ENCODE measurements around the gene UXT.
"Not testable (repeated sequence)": the region's sequence is repeated elsewhere in the genome, so short reads cannot be mapped to it uniquely, and the experiment has no call there.

The UXT gene

GRCh38 chrX:47605024-47605423, 54.0 kb downstream of the UXT start:
- DNase-seq (ENCODE audit: insufficient read length, low spot score) (no peak), FAIRE-seq (no peak)
- TF ChIP-seq, protein P1, sequence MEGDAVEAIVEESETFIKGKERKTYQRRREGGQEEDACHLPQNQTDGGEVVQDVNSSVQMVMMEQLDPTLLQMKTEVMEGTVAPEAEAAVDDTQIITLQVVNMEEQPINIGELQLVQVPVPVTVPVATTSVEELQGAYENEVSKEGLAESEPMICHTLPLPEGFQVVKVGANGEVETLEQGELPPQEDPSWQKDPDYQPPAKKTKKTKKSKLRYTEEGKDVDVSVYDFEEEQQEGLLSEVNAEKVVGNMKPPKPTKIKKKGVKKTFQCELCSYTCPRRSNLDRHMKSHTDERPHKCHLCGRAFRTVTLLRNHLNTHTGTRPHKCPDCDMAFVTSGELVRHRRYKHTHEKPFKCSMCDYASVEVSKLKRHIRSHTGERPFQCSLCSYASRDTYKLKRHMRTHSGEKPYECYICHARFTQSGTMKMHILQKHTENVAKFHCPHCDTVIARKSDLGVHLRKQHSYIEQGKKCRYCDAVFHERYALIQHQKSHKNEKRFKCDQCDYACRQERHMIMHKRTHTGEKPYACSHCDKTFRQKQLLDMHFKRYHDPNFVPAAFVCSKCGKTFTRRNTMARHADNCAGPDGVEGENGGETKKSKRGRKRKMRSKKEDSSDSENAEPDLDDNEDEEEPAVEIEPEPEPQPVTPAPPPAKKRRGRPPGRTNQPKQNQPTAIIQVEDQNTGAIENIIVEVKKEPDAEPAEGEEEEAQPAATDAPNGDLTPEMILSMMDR (IDR thresholded peaks at IDR 0.05; ENCODE audit: insufficient read depth, missing control alignments): no peak

GRCh38 chrX:47603125-47603524, 55.9 kb downstream of the UXT start:
- not testable (repeated sequence) for FAIRE-seq; DNase-seq (ENCODE audit: insufficient read length, low spot score)

All from D721Med (cell line).